H7 (cell line): ENCODE results near the gene MAPK4. TPM values are rescaled to one million over a fixed set of nuclear protein-coding genes. Genes with fewer than 3 reads are reported as not detected.
"Not testable (repeated sequence)": the region's sequence is repeated elsewhere in the genome, so short reads cannot be mapped to it uniquely, and the experiment has no call there.

Experiments used
- DNase-seq: peaks from one replicate; pipeline ENCODE4 v3.0.0; 2012
- H3K27me3 ChIP-seq: 2 replicates; pipeline ENCODE4 v1.6.0; 2011; ENCODE audit warnings: mild to moderate bottlenecking, low read length; ENCODE audit not compliant: control insufficient read depth, insufficient read depth
- H3K36me3 ChIP-seq: replicated peaks from 2 replicates; pipeline ENCODE4 v1.5.1; 2011; ENCODE audit warnings: low read length; ENCODE audit not compliant: control insufficient read depth, insufficient read depth
- H3K4me3 ChIP-seq: 2 replicates; pipeline ENCODE4 v1.5.1; 2011; ENCODE audit warnings: low read depth, mild to moderate bottlenecking, control low read depth, low read length, moderate library complexity; ENCODE audit not compliant: insufficient read depth
- total RNA-seq: library from RNA; depleted of rRNA; stranded (reverse); fragments of >200 nt; shearing (Covaris generic); gene quantifications from 2 replicates; pipeline ENCODE4 v1.2.3, GENCODE V29; 2014

The MAPK4 gene
- total RNA-seq, 1 experiment from 2014 or later: 2.7 TPM

GRCh38 chr18:50594012-50594411 lies 34.1 kb downstream of the MAPK4 start:
- Histone ChIP-seq H3K36me3 (no peaks in the 10 kb centered on the region), H3K4me3 (no peak overlapping the region), H3K27me3 (no peaks in the 10 kb centered on the region)
- no peak for DNase-seq

GRCh38 chr18:50594942-50595341 lies 35.1 kb downstream of the MAPK4 start:
- Histone ChIP-seq H3K4me3 (no peak overlapping the region), H3K27me3 (no peaks in the 10 kb centered on the region), H3K36me3 (no peaks in the 10 kb centered on the region)
- no peak for DNase-seq

GRCh38 chr18:50602466-50602865 lies 42.6 kb downstream of the MAPK4 start:
- DNase-seq: no peak
- no peak overlapping the region for H3K4me3 ChIP-seq

GRCh38 chr18:50606609-50607008 lies 46.7 kb downstream of the MAPK4 start:
- no peak for DNase-seq
- no peaks in the 10 kb centered on the region for H3K36me3 ChIP-seq
- no peaks in the 10 kb centered on the region for H3K27me3 ChIP-seq
- H3K4me3 ChIP-seq: no peak overlapping the region

More at GRCh38 chr18:50602466-50602865, 42.6 kb downstream of the MAPK4 start:
- Histone ChIP-seq H3K27me3 (no peaks in the 10 kb centered on the region), H3K36me3 (no peaks in the 10 kb centered on the region)

- Histone ChIP-seq H3K36me3 (no peaks in the 10 kb centered on the region), H3K27me3 (no peaks in the 10 kb centered on the region)
Measured at GRCh38 chr18:50607378-50607926, 47.6 kb downstream of the MAPK4 start.

GRCh38 chr18:50609171-50609570 lies 49.3 kb downstream of the MAPK4 start:
- not testable (repeated sequence) for DNase-seq, H3K36me3 ChIP-seq, H3K27me3 ChIP-seq, H3K4me3 ChIP-seq

More at GRCh38 chr18:50607378-50607926, 47.6 kb downstream of the MAPK4 start:
- no peak overlapping the region for H3K4me3 ChIP-seq
- no peak for DNase-seq

- DNase-seq: peak; percentile 33
- H3K4me3 ChIP-seq: no peak overlapping the region
- H3K36me3 ChIP-seq: no peaks in the 10 kb centered on the region
- no peaks in the 10 kb centered on the region for H3K27me3 ChIP-seq
Measured at GRCh38 chr18:50610349-50610748, 50.5 kb downstream of the MAPK4 start.

GRCh38 chr18:50611529-50611941 lies 51.6 kb downstream of the MAPK4 start:
- DNase-seq: no peak

GRCh38 chr18:50614838-50615237 lies 55.0 kb downstream of the MAPK4 start:
- Histone ChIP-seq H3K4me3 (no peak overlapping the region), H3K36me3 (no peaks in the 10 kb centered on the region), H3K27me3 (no peaks in the 10 kb centered on the region)
- no peak for DNase-seq

More at GRCh38 chr18:50611529-50611941, 51.6 kb downstream of the MAPK4 start:
- H3K36me3 ChIP-seq: no peaks in the 10 kb centered on the region
- no peak overlapping the region for H3K4me3 ChIP-seq
- no peaks in the 10 kb centered on the region for H3K27me3 ChIP-seq

- no peaks in the 10 kb centered on the region for H3K36me3 ChIP-seq
- DNase-seq: no peak
- H3K27me3 ChIP-seq: no peaks in the 10 kb centered on the region
- no peak overlapping the region for H3K4me3 ChIP-seq
Measured at GRCh38 chr18:50616484-50617048, 56.7 kb downstream of the MAPK4 start.

GRCh38 chr18:50619861-50620275 lies 60.0 kb downstream of the MAPK4 start:
- no peaks in the 10 kb centered on the region for H3K36me3 ChIP-seq
- no peaks in the 10 kb centered on the region for H3K27me3 ChIP-seq
- no peak for DNase-seq
- H3K4me3 ChIP-seq: no peak overlapping the region

GRCh38 chr18:50620319-50620718 lies 60.4 kb downstream of the MAPK4 start:
- Histone ChIP-seq H3K36me3 (no peaks in the 10 kb centered on the region), H3K4me3 (no peak overlapping the region), H3K27me3 (no peaks in the 10 kb centered on the region)
- DNase-seq: no peak

GRCh38 chr18:50621366-50621765 lies 61.5 kb downstream of the MAPK4 start:
- H3K36me3 ChIP-seq: no peaks in the 10 kb centered on the region
- no peak overlapping the region for H3K4me3 ChIP-seq
- no peaks in the 10 kb centered on the region for H3K27me3 ChIP-seq
- no peak for DNase-seq

- Histone ChIP-seq H3K4me3 (no peak overlapping the region), H3K27me3 (no peaks in the 10 kb centered on the region), H3K36me3 (no peaks in the 10 kb centered on the region)
- DNase-seq: no peak
Measured at GRCh38 chr18:50622320-50622719, 62.4 kb downstream of the MAPK4 start.

GRCh38 chr18:50622865-50623393 lies 63.0 kb downstream of the MAPK4 start:
- no peak for DNase-seq
- Histone ChIP-seq H3K36me3 (no peaks in the 10 kb centered on the region), H3K4me3 (no peak overlapping the region), H3K27me3 (no peaks in the 10 kb centered on the region)
